Epithelial cell of esophagus (primary cell): ENCODE results near the gene NAP1L5.

Source experiments
- DNase-seq: peaks from one replicate; pipeline ENCODE4 v3.0.0; 2010; ENCODE audit warnings: low read depth
- H3K4me3 ChIP-seq: 2 replicates; pipeline ENCODE4 v1.5.1; 2011; ENCODE audit warnings: mild to moderate bottlenecking, low read length, control low read depth
- CTCF ChIP-seq: IDR thresholded peaks from 2 replicates; pipeline ENCODE4 v1.5.1; 2011; ENCODE audit warnings: low read depth, mild to moderate bottlenecking, low read length, control low read depth, inconsistent platforms; ENCODE audit not compliant: insufficient read depth; ENCODE audit errors: missing control alignments

Gene NAP1L5

DNA sequence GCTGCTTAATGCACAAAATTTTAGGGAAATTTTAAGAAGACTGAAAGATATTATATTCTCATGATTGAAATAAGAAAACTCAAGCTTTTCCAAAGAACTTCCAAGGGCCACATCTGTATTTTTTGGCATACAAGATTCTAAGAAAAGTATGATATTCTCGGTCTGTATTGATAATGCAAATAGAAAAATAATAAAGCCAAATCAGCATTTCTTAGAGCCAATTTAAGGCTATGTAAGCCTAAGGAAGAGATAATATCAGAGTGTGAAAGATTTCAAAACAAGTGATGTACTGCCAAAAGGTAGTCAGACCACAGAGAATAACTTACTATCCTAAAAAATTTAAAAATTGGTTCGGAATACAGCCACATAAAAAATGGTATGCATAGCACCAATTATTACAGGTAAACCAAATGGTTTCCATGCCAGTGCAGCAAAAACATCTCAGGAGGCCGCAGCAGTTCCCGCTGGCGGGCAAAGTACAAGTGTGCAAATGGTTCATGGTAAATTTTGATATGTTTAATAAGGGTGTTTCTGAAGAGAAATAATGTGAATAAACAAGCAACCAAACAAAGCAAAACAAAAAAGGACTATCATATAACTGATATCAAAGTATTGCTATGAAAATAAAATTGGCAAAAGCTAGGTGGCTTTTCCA lies 35.2 kb upstream of the NAP1L5 start:
- no peak overlapping the region for H3K4me3 ChIP-seq
- TF ChIP-seq CTCF: no peak
- DNase-seq: no peak

DNA sequence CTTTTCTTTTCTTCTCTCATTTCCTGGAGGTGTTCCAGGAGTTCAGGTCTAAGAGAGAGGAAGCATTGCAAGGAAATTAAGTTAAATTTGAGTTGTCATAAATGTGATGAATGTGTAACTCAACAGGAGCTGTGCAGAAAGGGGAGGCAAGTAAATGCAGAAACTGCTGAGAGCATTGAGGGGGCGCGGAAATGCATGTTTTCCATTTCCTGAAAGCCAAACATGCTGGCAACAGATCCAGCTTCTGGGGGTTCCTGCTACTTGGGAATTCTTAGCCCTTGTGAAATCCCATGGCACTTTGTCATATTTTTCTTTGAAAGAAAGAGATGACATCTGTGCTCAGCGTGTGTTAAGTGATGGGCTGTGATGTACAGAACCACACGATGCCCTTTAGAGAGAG lies 33.8 kb upstream of the NAP1L5 start:
- no peak for DNase-seq
- no peak overlapping the region for H3K4me3 ChIP-seq
- no peak for TF ChIP-seq CTCF

DNA sequence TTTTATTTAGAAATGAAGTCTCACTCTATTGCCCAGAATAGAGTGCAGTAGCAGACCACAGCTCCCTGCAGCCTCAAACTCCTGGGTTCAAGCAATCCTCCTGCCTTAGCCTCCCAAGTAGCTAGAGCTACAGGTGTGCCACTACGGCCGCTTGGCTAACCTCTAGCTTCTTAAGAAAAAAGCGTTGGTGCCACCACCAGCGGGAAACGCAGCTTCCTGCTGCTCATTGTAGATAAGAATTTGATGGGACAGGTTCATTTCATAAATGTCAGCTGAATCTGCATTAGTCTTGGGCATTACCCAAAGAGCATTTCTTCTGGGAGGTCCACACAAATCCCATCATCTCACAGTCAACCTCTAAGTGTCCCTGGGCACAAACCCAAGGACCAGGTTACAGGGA lies 33.2 kb upstream of the NAP1L5 start:
- DNase-seq: no peak
- TF ChIP-seq CTCF: no peak
- no peak overlapping the region for H3K4me3 ChIP-seq

GRCh38 chr4:88729146-88729760 lies 31.6 kb upstream of the NAP1L5 start:
- no peak overlapping the region for H3K4me3 ChIP-seq
- DNase-seq: no peak
- no peak for TF ChIP-seq CTCF

- DNase-seq: no peak
- H3K4me3 ChIP-seq: no peak overlapping the region
- TF ChIP-seq CTCF: no peak
Measured at GRCh38 chr4:88728146-88728545, 30.5 kb upstream of the NAP1L5 start.

GRCh38 chr4:88725986-88726385 lies 28.4 kb upstream of the NAP1L5 start:
- no peak overlapping the region for H3K4me3 ChIP-seq
- DNase-seq: no peak
- no peak for TF ChIP-seq CTCF

DNA sequence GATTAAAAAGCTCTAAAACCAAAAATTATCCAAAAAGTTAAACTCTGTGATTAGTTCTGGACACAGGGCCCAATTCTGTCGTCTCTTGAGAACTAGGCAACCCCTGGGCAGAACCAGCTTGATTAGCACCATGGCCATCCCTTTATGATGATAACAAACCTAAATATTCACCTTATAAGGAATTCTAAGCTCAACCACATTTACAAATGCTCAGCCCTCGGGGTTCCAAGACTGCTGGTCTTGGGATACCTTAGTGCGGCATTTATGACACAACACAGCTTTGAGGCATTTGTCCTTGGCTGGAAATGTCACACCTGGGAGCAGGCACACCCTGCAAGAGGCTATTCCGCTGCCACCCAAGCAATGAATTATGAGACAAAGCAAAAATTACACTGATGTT lies 27.5 kb upstream of the NAP1L5 start:
- no peak overlapping the region for H3K4me3 ChIP-seq
- TF ChIP-seq CTCF: no peak
- DNase-seq: no peak
